Prostate gland (tissue), 2 donors: ENCODE results near the gene TMC3. TPM values are rescaled to one million over a fixed set of nuclear protein-coding genes. Genes with fewer than 3 reads are reported as not detected.

Experiments used
- DNase-seq: peaks from one replicate; pipeline ENCODE4 v3.0.0-alpha.2; 2019; ENCODE audit warnings: low spot score
- H3K27ac ChIP-seq, 2 donors: fragments of 200-600 bp; sonication (generic); 2 replicates each; pipeline ENCODE4 v1.5.1; 2017 to 2019
- H3K27me3 ChIP-seq: fragments of 200-600 bp; sonication (generic); replicated peaks from 2 replicates; pipeline ENCODE4 v1.5.1; 2019; ENCODE audit not compliant: insufficient read depth
- H3K36me3 ChIP-seq, 2 donors: fragments of 200-600 bp; sonication (generic); 1 replicate in 1 of 2; 2 replicates in 1 of 2; pipeline versions ENCODE4 v1.5.1 to v1.8.1; 2017 to 2019
- H3K4me1 ChIP-seq: fragments of 200-600 bp; sonication (generic); replicated peaks from 2 replicates; pipeline ENCODE4 v1.5.1; 2019
- H3K4me3 ChIP-seq, 2 donors: fragments of 200-600 bp; sonication (generic); 2 replicates each; pipeline ENCODE4 v1.5.1; 2017 to 2019
- H3K9me3 ChIP-seq: fragments of 200-600 bp; sonication (generic); 2 replicates; pipeline ENCODE4 v1.5.1; 2017
- POLR2A ChIP-seq: fragments of 450-650 bp; IDR thresholded peaks from one replicate; pipeline ENCODE4 v1.6.1; 2016; ENCODE audit warnings: antibody characterized with exemption, mild to moderate bottlenecking
- POLR2AphosphoS5 ChIP-seq: sonication (generic); formaldehyde crosslinking; IDR thresholded peaks from one replicate; pipeline ENCODE4 v1.6.1; 2017; ENCODE audit warnings: antibody characterized with exemption
- WGBS: methylation state at CpG from one replicate; pipeline ENCODE4 v1.1.5; 2018; 5-methylcytosine and 5-hydroxymethylcytosine counted together
- intact Hi-C: fragments of 100-400 bp; cut with DNase I; formaldehyde crosslinking; loops from one replicate; pipeline ENCODE4 v1.14.2; 2022
- total RNA-seq, 2 donors: library from RNA; depleted of rRNA; stranded (reverse); fragments of >200 nt; gene quantifications; one replicate each; pipeline ENCODE4 v1.1.0, GENCODE V29; 2016
- TF ChIP-seq, protein P1 (sequence below), 4 experiments: fragments of 200-600 bp in 2 of 4; fragments of 450-650 bp in 2 of 4; sonication (generic) in 2 of 4; IDR thresholded peaks; 1 replicate in 3 of 4; 2 replicates in 1 of 4; pipeline ENCODE4 v1.5.1; 2016 to 2019; ENCODE audit warnings: antibody characterized with exemption in 4 of 4, mild to moderate bottlenecking in 2 of 4, moderate library complexity in 2 of 4

The TMC3 gene
- total RNA-seq, 2 donors from 2014 or later, result 0.14 to 0.23 TPM

DNA sequence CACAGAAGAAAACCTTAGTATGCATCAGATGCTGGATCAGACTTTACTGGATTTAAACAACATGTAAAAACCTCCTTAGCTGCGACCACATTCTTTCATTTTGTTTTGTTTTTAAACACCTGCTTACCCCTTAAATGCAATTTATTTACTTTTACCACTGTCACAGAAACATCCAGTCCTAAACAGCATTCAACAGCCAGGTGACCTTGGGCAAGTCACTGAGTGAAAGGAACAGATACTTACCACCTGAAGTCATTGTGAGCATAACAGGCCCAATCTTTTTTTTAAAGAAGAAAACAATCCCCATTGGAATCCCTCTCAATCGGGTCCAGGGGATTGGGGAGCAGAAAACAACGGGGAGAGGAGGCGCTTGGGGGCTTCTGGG lies 50.5 kb downstream of the TMC3 start:
- H3K27me3 ChIP-seq, result no peaks in the 10 kb centered on the region
- WGBS, result 15% methylated on average over 4 of the region's 4 CpGs
- H3K4me1 ChIP-seq, result no peaks in the 10 kb centered on the region
- H3K9me3 ChIP-seq, result no peaks in the 10 kb centered on the region
- H3K36me3 ChIP-seq, result no peaks in the 10 kb centered on the region
- no peak for DNase-seq
- no peak for TF ChIP-seq POLR2A
- TF ChIP-seq, protein P1, sequence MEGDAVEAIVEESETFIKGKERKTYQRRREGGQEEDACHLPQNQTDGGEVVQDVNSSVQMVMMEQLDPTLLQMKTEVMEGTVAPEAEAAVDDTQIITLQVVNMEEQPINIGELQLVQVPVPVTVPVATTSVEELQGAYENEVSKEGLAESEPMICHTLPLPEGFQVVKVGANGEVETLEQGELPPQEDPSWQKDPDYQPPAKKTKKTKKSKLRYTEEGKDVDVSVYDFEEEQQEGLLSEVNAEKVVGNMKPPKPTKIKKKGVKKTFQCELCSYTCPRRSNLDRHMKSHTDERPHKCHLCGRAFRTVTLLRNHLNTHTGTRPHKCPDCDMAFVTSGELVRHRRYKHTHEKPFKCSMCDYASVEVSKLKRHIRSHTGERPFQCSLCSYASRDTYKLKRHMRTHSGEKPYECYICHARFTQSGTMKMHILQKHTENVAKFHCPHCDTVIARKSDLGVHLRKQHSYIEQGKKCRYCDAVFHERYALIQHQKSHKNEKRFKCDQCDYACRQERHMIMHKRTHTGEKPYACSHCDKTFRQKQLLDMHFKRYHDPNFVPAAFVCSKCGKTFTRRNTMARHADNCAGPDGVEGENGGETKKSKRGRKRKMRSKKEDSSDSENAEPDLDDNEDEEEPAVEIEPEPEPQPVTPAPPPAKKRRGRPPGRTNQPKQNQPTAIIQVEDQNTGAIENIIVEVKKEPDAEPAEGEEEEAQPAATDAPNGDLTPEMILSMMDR (IDR thresholded peaks at IDR 0.05), result no peak
- TF ChIP-seq POLR2AphosphoS5, result no peak
- H3K27ac ChIP-seq, result peak overlapping the region; percentile 61 to 78
- H3K4me3 ChIP-seq, result peak overlapping the region; percentile 54 to 60
- intact Hi-C loops, result no loop called here

DNA sequence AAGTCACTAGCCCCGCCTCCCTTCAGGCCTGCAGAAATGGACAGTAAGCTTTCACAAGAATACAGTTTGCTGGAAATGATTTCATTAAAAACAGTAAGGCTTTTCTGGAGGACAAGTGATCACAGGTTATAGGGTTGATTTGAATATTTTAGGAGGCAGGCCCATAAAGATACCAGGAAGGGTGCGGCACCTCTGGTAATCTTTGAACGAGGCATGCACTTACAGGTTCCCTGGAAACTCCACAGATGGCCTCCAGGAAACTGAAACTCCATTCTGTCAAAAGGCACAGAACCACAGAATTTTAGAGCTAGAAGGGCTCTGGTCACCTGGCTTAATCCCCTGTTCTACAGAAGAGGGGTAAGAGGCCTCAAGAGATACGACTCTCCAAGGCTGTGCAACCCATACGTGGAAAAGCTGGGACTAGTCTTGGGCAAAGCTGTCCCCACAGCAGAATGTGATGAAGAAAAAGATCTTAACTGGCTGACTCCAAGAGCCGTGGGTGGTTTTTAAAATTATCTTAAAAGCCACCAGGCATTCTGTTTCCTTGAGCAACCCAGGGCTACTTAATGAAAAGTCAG lies 51.2 kb downstream of the TMC3 start:
- TF ChIP-seq POLR2AphosphoS5, result peak; percentile 21
- TF ChIP-seq, protein P1 (IDR thresholded peaks at IDR 0.05), result no peak
- H3K27ac ChIP-seq, result peak overlapping the region; percentile 11 to 21
- intact Hi-C loops, result no loop called here
- H3K9me3 ChIP-seq, result no peaks in the 10 kb centered on the region
- H3K4me3 ChIP-seq, result peak overlapping the region; percentile 7 to 19
- H3K27me3 ChIP-seq, result no peaks in the 10 kb centered on the region
- H3K36me3 ChIP-seq, result no peaks in the 10 kb centered on the region
- WGBS, result 43% methylated on average over 6 of the region's 6 CpGs
- no peak for DNase-seq
- no peaks in the 10 kb centered on the region for H3K4me1 ChIP-seq

DNA sequence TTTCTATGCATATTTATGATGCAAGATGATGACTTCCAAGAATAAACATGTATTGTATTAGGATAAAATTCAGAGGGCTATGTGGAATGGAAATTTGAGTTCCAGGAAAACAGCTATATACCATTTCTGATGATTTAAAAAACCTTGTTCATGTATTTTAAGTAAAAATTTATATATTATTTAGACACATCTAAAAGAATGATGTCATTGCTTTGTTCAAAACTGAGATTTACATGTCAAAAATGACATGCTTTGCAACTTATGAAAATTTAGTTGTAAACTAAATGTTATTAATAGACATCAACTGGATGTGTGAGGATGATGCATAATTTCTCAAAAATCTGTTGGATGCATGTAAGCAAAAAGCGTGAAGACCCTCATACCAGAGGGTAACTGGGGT lies 52.3 kb downstream of the TMC3 start:
- Histone ChIP-seq H3K27me3 (no peaks in the 10 kb centered on the region), H3K36me3 (no peaks in the 10 kb centered on the region), H3K9me3 (no peaks in the 10 kb centered on the region), H3K4me1 (no peaks in the 10 kb centered on the region), H3K27ac (no peak overlapping the region), H3K4me3 (no peak overlapping the region)
- DNase-seq, result no peak
- WGBS, result 92% methylated on average over 1 of the region's 1 CpG
- TF ChIP-seq, protein P1 (IDR thresholded peaks at IDR 0.05), result no peak
- TF ChIP-seq POLR2AphosphoS5 (no peak), POLR2A (no peak)
- intact Hi-C loops, result no loop called here

DNA sequence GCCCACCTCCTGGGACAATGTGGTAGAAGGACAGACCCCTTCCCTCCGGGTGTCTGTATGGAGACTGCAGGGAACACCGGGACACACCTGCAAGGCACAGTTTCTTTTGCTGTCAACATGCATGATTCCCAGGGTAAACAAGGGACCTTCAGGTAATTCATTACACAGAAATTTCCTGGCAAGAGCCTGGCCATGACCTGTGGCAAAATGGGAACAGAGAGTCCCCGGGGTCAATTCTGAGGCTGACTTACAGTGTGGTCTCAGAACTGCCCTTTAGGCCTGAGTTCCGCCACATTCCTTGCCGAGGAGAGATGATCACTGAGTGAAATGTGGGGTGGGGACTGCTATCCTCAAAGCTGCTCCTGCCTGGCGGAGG lies 56.4 kb downstream of the TMC3 start:
- Histone ChIP-seq H3K27ac (no peak overlapping the region), H3K4me3 (no peak overlapping the region), H3K36me3 (no peaks in the 10 kb centered on the region), H3K27me3 (no peaks in the 10 kb centered on the region), H3K4me1 (no peaks in the 10 kb centered on the region), H3K9me3 (no peaks in the 10 kb centered on the region)
- 92% methylated on average over 6 of the region's 6 CpGs for WGBS
- no peak for DNase-seq
- intact Hi-C loops, result loop anchor here (10.0 kb wide), 1 partner anchor 727 kb away; the partner anchor contains the start of gene MEX3B
- TF ChIP-seq, protein P1 (IDR thresholded peaks at IDR 0.05), result no peak
- no peak for TF ChIP-seq POLR2AphosphoS5
- TF ChIP-seq POLR2A, result no peak

DNA sequence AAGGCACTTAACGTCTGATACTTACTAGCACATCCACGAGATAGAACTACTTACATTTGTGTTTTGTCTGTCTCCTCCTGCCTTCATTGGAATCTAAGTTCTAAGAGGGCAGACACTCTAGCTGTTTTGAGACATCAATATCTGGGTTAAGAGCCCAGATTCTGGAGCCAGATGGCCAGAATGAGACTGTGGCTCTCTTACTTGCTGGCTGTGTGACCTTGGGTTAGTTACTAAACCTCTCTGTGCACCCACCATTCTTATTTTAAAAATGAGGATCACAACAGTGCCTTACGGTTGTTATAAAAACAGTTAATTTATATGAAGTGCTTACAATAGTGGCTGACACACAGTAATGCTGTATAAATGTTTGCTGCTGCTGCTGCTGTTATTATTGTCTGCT lies 57.7 kb downstream of the TMC3 start:
- Histone ChIP-seq H3K4me3 (no peak overlapping the region), H3K9me3 (no peaks in the 10 kb centered on the region), H3K27me3 (no peaks in the 10 kb centered on the region), H3K36me3 (no peaks in the 10 kb centered on the region), H3K4me1 (no peaks in the 10 kb centered on the region), H3K27ac (no peak overlapping the region)
- WGBS, result 85% methylated on average over 3 of the region's 3 CpGs
- TF ChIP-seq POLR2AphosphoS5 (no peak), POLR2A (no peak)
- TF ChIP-seq, protein P1 (IDR thresholded peaks at IDR 0.05), result no peak
- DNase-seq, result no peak
- intact Hi-C loops, result loop anchor here (10.0 kb wide), 1 partner anchor 729 kb away; the partner anchor contains the start of gene MEX3B
